KMS-11 (cell line): ENCODE data around the gene TRAPPC2L.

Experiments used
- H2AFZ ChIP-seq: fragments of 200-600 bp; sonication (generic); 2 replicates; pipeline ENCODE4 v1.6.1; 2016; ENCODE audit warnings: antibody characterized with exemption, mixed run types, low read depth
- H3K27ac ChIP-seq: fragments of 200-600 bp; sonication (generic); 2 replicates; pipeline ENCODE4 v1.6.1; 2016; ENCODE audit warnings: mild to moderate bottlenecking, mixed run types
- H3K27me3 ChIP-seq: fragments of 200-600 bp; sonication (generic); 2 replicates; pipeline ENCODE4 v1.6.1; 2017; ENCODE audit warnings: mild to moderate bottlenecking, low read depth, mixed run types, moderate library complexity; ENCODE audit not compliant: insufficient read depth
- H3K36me3 ChIP-seq: fragments of 200-600 bp; sonication (generic); 2 replicates; pipeline ENCODE4 v1.6.1; 2017; ENCODE audit warnings: mild to moderate bottlenecking, mixed run types; ENCODE audit not compliant: insufficient read depth
- H3K4me1 ChIP-seq: fragments of 200-600 bp; sonication (generic); 2 replicates; pipeline ENCODE4 v1.6.1; 2016; ENCODE audit warnings: mild to moderate bottlenecking, low read depth, mixed run types; ENCODE audit not compliant: poor library complexity, severe bottlenecking
- H3K4me2 ChIP-seq: fragments of 200-600 bp; sonication (generic); 2 replicates; pipeline ENCODE4 v1.7.0; 2016; ENCODE audit warnings: mild to moderate bottlenecking, mixed run types
- H3K4me3 ChIP-seq: fragments of 200-600 bp; sonication (generic); IDR thresholded peaks from 2 replicates; pipeline ENCODE4 v1.6.1; 2017; ENCODE audit warnings: low read depth, low read length, mixed read lengths; ENCODE audit not compliant: insufficient read depth
- H3K79me2 ChIP-seq: fragments of 200-600 bp; sonication (generic); 2 replicates; pipeline ENCODE4 v1.6.1; 2016; ENCODE audit warnings: low read depth, mixed run types; ENCODE audit not compliant: insufficient read depth
- H3K9ac ChIP-seq: fragments of 200-600 bp; sonication (generic); 2 replicates; pipeline ENCODE4 v1.6.1; 2016; ENCODE audit warnings: mild to moderate bottlenecking, mixed run types
- H4K20me1 ChIP-seq: fragments of 200-600 bp; sonication (generic); 2 replicates; pipeline ENCODE4 v1.6.1; 2016; ENCODE audit warnings: mild to moderate bottlenecking, mixed run types; ENCODE audit not compliant: insufficient read depth
- CTCF ChIP-seq: fragments of 200-600 bp; sonication (generic); conservative IDR thresholded peaks from 2 replicates; pipeline ENCODE4 v1.6.1; 2017; ENCODE audit warnings: low read depth, mild to moderate bottlenecking, antibody characterized with exemption, low read length, moderate library complexity, mixed read lengths

TRAPPC2L gene

GRCh38 chr16:88911136-88911945, 54.4 kb downstream of the TRAPPC2L start:
- H3K36me3 ChIP-seq, result no peaks in the 10 kb centered on the region
- no peak overlapping the region for H2AFZ ChIP-seq
- no peak overlapping the region for H3K4me3 ChIP-seq
- TF ChIP-seq CTCF, result no peak
- no peak overlapping the region for H3K9ac ChIP-seq
- no peaks in the 10 kb centered on the region for H3K4me1 ChIP-seq
- H3K4me2 ChIP-seq, result no peak overlapping the region
- H3K79me2 ChIP-seq, result no peaks in the 10 kb centered on the region
- no peak overlapping the region for H3K27ac ChIP-seq
- H4K20me1 ChIP-seq, result no peaks in the 10 kb centered on the region
- peaks cover 67% of the 10 kb centered on the region for H3K27me3 ChIP-seq

GRCh38 chr16:88911946-88912310, 55.0 kb downstream of the TRAPPC2L start:
- Histone ChIP-seq H3K27ac (no peak overlapping the region), H3K4me3 (no peak overlapping the region), H3K4me1 (no peaks in the 10 kb centered on the region), H2AFZ (no peak overlapping the region), H3K36me3 (no peaks in the 10 kb centered on the region), H3K4me2 (no peak overlapping the region), H4K20me1 (no peaks in the 10 kb centered on the region), H3K79me2 (no peaks in the 10 kb centered on the region), H3K27me3 (peaks cover 68% of the 10 kb centered on the region), H3K9ac (no peak overlapping the region)
- no peak for TF ChIP-seq CTCF
